Bronchial epithelial cell (primary cell): ENCODE results near the gene COMP. TPM values are rescaled to one million over a fixed set of nuclear protein-coding genes. Genes with fewer than 3 reads are reported as not detected.
A peak's percentile ranks its signal among the peaks of the same experiment; 100 is the strongest.

Source experiments
- DNase-seq: peaks from one replicate; pipeline ENCODE4 v3.0.0-alpha.2; 2010; ENCODE audit warnings: low read depth
- FAIRE-seq: peaks from 2 replicates; lab custom pipeline; 2011; peaks lifted over from hg19 to GRCh38; lab: Jason Lieb, UNC
- H3K27me3 ChIP-seq: 2 replicates; pipeline ENCODE4 v1.5.1; 2011; ENCODE audit warnings: low read length; ENCODE audit not compliant: control insufficient read depth, insufficient read depth
- H3K36me3 ChIP-seq: 2 replicates; pipeline ENCODE4 v1.5.1; 2011; ENCODE audit warnings: low read length; ENCODE audit not compliant: control insufficient read depth, insufficient read depth
- H3K4me3 ChIP-seq: 2 replicates; pipeline ENCODE4 v1.5.1; 2011; ENCODE audit warnings: mild to moderate bottlenecking, low read depth, low read length, control low read depth
- total RNA-seq: library from RNA; depleted of rRNA; stranded (reverse); fragments of >200 nt; gene quantifications from 2 replicates; pipeline ENCODE4 v1.2.1, GENCODE V29; 2014
- TF ChIP-seq, protein P1 (sequence below): IDR thresholded peaks from 2 replicates; pipeline ENCODE4 v1.5.1; 2011; ENCODE audit warnings: mild to moderate bottlenecking, moderate library complexity, low read length, control low read depth, inconsistent platforms; ENCODE audit not compliant: insufficient read depth, severe bottlenecking

The COMP gene
- not detected in 2 replicates for total RNA-seq

DNA sequence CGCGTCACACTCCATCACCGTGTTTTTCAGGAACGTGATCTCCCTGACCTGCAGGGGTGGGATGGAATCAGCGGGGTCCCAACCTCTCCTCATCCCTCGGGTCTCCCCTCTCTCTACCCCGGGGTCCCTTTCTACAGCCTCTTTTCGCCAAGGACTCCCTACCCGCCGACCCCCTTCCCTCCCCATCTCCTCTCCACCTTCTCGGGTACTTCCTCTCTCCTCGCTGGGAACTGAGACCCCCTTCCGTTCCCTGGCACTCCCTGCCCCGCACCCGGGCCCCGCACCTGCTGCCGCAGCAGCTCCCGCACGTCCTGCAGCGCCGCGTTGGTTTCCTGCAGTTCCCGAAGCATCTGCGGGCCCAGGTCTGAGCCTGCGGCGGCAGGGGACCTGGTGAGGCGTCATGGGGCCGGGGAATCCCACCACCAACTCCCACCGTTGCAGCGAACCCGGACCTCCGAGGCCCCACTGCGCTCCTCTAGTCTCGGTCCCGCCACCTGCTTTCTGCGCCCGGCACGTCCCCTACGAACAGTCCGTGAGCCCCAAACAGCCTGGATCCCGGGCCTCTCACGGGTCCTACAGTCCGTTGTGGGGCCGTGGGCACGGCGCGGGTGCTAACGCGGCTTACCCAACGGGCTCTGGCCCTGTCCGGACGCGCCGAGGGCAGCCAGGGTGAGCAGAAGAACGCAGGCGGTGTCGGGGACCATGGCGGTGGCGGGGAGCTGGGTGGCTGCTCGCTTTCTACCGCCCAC, at the start of gene COMP:
TSS of gene COMP (minus strand) at position 740 of the 749 bp plus-strand sequence. CDS start at position 704, 36 bp downstream.
- H3K4me3 ChIP-seq, result no peak within 1 kb of the TSS
- no peak for FAIRE-seq
- H3K27me3 ChIP-seq, result peaks cover 39% of the 10 kb centered on the region
- H3K36me3 ChIP-seq, result no peaks in the 10 kb centered on the region
- no peak for DNase-seq
- TF ChIP-seq, protein P1, sequence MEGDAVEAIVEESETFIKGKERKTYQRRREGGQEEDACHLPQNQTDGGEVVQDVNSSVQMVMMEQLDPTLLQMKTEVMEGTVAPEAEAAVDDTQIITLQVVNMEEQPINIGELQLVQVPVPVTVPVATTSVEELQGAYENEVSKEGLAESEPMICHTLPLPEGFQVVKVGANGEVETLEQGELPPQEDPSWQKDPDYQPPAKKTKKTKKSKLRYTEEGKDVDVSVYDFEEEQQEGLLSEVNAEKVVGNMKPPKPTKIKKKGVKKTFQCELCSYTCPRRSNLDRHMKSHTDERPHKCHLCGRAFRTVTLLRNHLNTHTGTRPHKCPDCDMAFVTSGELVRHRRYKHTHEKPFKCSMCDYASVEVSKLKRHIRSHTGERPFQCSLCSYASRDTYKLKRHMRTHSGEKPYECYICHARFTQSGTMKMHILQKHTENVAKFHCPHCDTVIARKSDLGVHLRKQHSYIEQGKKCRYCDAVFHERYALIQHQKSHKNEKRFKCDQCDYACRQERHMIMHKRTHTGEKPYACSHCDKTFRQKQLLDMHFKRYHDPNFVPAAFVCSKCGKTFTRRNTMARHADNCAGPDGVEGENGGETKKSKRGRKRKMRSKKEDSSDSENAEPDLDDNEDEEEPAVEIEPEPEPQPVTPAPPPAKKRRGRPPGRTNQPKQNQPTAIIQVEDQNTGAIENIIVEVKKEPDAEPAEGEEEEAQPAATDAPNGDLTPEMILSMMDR, result no peak

DNA sequence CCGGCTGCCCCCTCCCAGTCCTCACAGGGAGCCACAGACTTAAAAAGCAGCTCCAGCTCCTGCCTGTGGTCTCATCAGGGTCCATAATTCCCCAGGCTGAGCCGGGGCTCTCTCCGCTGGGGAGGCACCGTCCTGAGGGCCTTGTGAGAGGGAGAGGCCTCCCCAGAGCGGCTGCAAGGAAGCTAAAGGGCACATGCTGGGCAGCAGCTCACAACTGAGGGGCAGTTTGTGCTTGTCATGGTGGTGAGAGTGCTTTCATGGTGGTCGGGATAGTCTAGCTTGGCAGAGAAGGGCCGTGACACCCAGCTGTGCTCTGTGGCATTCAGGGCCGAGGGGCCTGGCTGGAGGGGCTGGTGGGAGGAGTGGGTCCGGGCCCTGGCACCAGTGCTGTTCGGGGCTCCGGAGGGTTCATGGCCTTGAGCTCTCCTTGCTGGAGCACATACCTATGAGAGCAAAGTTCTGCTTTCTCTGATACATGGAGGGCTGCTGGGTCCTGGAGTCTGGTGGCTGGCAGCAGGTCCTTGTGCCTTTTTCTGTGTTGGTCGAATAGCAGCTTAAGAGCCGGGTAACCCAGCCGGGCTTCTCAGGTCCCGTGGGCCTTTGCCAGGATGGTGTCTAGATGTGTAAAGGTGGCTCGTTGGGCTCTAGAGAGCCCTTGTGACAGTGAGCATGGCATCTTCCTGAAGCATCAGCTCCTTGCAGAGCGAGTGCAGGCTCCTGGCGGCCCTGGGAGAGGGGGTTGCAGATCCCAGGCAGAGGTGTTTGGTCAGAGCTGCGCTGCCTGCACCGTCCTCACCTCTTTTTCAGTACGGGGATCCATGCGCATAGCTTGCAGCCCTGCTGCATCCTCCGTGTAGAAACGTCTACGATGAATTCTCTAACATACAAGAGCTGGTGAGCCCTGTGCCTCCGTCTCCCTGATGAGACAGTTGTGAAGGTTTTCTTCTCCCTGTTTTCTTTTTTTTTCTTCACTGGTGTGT, 49.5 kb upstream of the COMP start:
- Histone ChIP-seq H3K36me3 (peaks cover 10% of the 10 kb centered on the region), H3K27me3 (no peaks in the 10 kb centered on the region), H3K4me3 (no peak overlapping the region)
- FAIRE-seq (no peak), DNase-seq (no peak)
- TF ChIP-seq, protein P1, result no peak

DNA sequence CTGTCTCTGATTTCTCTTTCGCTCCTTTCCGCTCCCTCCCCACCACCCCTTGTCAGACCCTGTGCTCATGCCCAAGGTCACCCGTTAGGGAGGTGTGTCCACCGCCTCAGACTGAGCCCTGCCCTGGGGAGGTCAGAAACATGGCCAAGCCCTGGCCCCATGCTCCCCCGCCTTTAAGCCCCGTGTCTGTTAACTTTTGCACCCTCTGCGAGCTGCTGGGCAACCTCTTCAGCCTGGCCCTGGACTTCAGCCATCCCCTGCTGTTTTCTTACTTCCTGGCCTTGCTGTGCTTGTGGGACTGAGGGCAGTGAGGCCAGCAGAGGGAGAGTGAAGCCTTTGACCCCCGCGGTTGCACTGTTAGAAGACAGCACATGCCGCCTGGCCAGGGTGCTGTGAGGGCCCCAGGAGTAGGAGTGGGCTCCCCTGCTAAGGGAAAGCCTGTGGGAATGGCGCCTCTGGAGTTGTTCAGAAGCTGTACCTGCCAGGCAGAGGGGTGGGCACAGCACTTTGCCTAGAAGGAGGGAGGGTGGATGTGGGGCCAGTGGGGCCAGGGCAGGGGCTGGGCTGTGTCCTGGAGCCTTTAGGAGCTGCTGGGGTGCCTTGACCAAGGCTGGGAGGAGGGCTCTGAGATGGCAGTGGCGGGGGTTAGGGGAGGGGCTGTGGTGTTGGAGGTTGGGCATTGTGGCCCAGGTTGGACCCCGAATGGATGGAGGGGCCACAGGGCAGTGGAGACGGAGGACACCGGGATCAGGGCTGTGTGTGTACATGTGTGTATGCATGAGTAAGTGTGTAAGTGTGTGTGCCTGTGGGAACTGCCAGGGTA, 48.6 kb upstream of the COMP start:
- DNase-seq, result no peak
- Histone ChIP-seq H3K36me3 (peaks cover 8% of the 10 kb centered on the region), H3K4me3 (no peak overlapping the region), H3K27me3 (no peaks in the 10 kb centered on the region)
- no peak for FAIRE-seq
- TF ChIP-seq, protein P1, result no peak

DNA sequence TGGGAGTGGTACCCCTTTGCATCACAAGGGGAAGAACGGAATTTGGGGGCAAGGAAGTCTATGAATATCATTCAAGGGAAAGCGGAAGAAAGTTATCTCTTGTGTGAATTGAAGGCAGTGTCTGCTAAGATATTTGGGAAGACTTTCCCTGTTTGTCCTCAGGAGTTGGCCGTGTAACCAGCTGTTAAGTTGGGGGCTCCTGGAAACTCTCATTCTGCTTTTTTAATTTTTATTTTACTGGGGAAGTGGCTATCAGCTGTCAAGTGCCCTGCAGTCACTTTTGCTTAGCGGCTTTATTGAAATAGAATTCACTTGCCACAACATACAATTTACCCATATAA, 43.5 kb upstream of the COMP start:
- DNase-seq (no peak), FAIRE-seq (no peak)
- Histone ChIP-seq H3K27me3 (no peaks in the 10 kb centered on the region), H3K4me3 (no peak overlapping the region), H3K36me3 (peaks cover 2% of the 10 kb centered on the region)
- TF ChIP-seq, protein P1, result no peak

DNA sequence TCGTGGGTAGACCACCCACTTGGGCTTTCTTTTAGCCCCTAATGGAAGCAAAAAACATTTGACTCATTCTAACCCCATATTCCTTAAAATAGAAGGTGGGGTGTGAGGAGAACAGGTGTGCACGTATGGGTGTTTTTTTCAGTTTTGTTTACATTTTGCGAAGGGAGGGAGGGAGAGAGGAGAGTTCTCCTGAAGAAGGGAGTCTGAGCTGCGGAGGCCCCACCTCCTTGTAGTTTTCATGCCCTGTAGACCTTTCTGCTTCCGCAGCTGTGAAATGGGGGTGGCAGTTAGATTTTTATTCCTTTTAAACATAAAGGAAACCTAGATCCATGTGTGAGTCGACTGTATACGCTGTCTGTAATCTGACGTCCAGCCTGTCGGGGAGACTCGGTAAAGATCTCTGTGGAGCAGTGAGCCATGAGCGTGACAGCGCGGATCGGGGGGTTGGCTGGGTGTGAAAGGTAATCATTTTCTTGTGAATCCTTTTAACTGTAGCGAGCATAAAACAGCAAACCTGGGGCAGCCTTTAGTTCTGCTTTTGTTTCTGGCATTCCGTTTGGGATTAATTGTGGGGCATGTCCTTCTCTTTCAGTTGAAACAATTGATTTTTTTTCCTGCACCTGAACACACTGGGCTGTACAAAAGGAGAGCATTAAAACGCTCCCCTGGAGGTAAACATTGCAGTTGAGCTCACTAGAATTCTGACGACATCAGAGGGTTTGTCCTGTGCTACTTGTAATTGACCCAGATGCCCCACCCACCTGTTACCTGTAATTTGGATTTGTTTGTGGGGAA, 42.9 kb upstream of the COMP start:
- Histone ChIP-seq H3K36me3 (peaks cover 2% of the 10 kb centered on the region), H3K4me3 (peak overlapping the region; percentile 65), H3K27me3 (no peaks in the 10 kb centered on the region)
- FAIRE-seq (no peak), DNase-seq (no peak)
- TF ChIP-seq, protein P1, result no peak
